ENCODE results near the gene FNIP1.
"Not testable (repeated sequence)": the region's sequence is repeated elsewhere in the genome, so short reads cannot be mapped to it uniquely, and the experiment has no call there.

Gene FNIP1

DNA sequence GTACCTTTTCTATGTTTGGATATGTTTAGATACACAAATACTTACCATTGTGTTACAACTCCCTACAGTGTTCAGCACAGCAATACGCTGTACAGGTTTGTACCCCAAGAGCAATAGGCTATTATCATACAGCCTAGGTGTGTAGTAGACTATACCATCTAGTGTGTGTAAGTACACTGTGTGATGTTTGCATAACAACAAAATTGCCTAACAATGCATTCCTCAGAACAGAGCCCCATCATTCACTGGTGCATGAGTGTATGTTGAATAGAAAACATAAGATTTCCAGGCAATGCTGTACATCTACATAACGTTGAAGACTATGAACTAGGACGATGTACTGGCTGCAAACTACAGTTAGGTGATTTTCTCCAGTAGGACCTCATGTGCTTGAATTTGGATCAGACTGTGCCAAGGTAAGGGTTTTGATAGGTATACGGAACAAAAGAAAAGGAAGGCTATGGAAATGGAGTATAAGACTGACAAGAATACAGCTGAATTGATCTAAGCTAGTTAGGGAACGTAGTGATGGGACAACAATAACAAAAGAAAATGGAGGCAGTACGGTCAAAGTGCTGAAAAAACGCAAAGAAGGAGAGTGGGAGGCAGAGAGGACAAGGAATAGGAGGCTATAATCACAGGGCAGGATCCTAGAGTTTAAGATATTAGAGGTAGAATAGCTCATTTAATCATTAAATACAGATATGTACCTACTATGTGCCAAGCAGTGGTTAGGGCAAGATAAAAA is 46.9 kb downstream of the FNIP1 start:
- DNase-seq (ENCODE audit: low read depth), result no peak

DNA sequence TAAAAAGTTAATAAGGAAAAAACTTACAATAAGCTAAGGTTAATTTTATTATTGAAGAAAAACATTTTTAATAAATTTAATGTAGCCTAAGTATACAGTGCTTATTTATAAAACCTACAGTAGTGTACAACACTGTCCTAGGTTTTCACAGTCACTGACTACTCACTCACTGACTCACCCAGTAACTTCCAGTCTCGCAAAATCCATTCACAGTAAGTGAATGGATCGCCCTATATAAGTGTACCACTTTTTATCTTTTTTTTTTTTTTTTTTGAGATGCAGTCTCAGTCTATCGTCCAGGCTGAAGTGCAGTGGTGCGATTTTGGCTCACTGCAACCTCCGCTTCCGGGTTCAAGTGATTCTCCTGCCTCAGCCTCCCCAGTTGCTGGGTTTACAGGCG is 47.7 kb downstream of the FNIP1 start:
- DNase-seq (ENCODE audit: low read depth), result no peak

DNA sequence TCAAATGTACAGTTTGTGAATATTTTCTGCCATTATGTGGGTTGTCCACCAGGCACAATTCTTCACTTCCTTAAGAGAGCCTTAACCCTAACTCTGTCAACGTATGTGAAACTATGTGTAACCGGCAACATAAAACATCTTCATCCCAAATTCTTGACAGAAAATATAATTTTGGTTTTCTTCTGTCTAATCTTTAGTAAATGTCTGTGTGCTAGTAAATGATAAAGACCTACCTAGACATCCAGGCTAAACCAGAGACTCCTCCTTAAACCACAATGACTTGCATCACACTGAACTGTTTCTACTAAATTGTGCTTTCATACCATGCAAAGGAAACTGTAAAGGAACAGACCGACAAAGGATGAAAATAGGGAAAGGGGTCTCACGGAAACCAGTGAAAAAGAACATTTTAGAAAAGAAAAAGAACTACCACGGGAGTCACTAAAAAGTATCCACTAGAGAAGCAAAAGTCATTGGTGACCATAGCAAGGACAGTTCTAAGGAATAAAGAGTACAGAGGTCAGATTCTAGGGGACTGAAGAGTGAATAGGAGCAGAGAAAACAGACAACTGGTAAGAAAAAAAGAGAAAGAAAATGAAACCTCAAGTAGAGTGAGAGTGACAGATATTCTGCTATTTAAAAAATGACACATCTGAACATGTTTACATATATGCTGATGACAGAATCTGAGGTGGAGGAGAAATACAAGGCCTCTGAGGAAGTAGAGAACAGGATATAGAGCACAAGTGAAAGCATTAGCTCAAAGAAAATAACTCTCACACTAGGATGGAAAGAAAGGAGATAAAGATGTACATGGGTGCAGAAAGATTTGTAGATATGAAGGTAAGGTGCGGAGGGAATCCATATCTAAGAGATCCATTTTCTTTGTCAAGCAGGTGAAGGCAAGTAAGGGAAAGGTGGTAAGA is 49.4 kb downstream of the FNIP1 start:
- no peak for DNase-seq (ENCODE audit: low read depth)

DNA sequence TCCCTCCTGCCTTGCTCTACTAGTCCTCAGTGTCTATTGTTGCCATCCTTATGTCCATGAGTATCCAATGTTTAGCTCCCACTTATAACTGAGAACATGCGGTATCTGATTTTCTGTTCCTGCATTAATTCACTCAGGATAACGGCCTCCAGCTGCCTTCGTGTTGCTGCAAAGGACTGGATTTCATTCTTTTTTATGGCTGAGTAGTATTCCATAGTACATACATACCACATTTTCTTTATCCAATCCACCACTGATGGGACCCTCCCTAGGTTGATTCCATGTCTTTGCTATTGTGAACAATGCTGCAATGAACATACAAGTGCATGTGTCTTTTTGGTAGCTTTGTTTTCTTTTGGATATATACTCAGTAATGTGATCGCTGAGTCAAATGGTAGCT is 50.4 kb downstream of the FNIP1 start:
- no peak for DNase-seq (ENCODE audit: low read depth)

DNA sequence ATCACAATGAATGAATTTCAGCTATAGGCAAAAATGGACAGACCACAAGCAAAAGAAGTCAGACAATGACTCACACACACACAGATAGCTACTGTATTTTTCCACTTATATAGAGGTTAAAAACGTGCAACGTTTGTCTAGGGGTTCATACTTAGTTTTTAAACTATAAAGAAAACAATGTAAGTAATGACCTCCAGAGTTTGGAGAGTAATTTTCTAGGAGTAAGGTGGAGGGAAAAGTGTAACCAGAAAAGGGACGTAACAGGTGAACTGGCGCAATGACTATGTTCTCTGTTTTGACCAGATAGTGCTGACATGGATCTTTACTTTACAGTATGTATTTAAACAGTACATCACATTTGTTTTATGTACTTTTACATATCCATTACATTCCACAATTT is 51.1 kb downstream of the FNIP1 start:
- no peak for DNase-seq (ENCODE audit: low read depth)

DNA sequence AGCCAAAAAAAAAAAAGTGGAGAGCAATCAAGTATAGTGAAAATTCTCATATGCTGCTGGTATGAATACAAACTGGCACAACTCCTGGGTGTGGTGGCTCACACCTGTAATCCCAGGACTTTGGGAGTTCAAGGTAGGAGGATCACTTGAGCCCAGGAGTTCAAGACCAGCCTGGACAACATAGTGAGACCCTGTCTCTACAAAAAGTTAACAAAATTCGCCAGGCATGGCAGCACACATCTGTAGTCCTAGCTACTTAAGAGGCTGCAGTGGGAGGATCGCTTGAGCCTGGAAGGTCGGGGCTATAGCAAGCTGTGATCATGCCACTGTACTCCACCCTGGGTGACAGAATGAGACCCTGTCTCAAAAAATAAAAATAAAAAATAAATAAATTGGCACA is 51.7 kb downstream of the FNIP1 start:
- DNase-seq (ENCODE audit: low read depth), result no peak

DNA sequence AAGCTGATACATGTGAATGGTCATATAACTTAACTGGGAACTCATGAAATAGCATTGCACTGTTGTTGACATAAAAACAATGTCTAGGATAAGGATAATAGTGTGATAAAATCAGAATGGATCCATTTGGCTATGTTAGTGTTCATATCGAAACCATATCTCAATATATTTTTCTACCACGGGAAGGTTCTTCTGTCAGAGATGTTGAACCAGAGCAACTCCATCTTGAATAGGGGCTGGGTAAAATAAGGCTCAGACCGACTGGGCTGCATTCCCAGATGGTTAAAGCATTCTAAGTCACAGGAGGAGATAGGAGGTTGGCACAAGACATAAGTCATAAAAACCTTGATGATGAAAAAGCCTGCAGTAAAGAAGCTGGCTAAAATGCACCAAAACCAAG is 56.3 kb downstream of the FNIP1 start:
- no peak for DNase-seq (ENCODE audit: low read depth)

DNA sequence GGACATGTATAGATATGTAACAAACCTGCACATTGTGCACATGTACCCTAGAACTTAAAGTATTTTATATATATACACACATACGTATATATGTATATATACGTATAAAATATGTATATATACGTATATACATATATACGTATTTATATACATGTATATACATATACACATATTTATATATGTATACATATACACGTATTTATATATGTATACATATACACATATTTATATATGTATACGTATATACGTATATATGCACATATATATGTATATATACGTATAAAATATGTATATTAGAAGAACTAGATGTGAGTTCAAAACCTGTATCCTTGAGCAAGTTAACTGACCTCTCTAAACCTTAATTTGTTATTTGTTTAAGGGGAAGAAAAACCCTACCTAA is 61.4 kb downstream of the FNIP1 start:
- DNase-seq (ENCODE audit: low read depth), result no peak

DNA sequence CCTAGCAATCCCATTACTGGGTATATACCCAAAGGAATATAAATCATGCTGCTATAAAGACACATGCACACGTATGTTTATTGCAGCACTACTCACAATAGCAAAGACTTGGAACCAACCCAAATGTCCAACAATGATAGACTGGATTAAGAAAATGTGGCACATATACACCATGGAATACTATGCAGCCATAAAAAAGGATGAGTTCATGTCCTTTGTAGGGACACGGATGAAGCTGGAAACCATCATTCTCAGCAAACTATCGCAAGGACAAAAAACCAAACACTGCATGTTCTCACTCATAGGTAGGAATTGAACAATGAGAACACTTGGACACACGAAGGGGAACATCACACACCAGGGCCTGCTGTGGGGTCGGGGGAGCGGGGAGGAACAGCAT is 61.9 kb downstream of the FNIP1 start:
- DNase-seq (ENCODE audit: low read depth), result not testable (repeated sequence)

DNA sequence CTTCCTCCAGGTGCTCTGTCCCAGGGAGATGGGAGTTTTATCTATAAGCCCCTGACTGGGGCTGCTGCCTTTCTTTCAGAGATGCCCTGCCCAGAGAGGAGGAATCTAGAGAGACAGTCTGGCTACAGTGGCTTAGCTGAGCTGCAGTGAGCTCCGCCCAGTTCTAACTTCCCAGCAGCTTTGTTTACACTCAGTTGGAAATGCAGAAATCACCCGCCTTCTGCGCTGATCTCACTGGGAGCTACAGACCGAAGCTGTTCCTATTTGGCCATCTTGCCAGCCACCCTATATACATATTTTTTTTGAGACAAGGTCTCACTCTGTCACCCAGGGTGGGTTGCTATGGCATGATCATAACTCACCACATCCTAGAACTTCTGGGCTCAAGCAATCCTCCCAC is 67.5 kb downstream of the FNIP1 start:
- not testable (repeated sequence) for DNase-seq (ENCODE audit: low read depth)

DNA sequence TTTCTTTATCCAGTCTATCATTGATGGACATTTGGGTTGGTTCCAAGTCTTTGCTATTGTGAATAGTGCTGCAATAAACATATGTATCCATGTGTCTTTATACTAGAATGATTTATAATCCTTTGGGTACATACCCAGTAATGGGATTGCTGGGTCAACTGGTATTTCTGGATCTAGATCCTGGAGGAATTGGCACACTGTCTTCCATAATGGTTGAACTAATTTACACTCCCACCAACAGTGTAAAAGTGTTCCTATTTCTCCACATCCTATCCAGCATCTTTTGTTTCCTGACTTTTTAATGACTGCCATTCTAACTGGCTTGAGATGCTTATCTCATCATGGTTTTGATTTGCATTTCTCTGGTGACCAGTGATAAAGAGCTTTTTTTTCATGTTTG is 72.7 kb downstream of the FNIP1 start:
- DNase-seq (ENCODE audit: low read depth), result not testable (repeated sequence)

DNA sequence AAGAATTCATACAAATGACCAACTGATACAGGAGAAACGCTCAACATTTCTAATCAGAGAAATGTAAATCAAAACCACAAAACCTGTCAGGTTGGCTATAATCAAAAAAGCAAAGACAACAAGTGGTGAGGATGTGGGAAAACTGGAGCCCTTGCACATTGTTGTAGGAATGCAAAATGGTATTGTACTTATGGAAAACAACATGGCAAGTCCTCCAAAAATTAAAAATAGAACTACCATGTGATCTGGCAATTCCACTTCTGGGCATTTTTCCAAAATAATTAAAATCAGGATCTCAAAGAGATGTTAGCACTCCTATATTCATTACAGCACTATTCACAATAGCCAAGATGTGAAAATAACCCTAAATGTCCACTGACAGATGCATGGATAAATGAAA is 76.1 kb downstream of the FNIP1 start:
- peak; percentile 4 for DNase-seq (ENCODE audit: low read depth)

DNA sequence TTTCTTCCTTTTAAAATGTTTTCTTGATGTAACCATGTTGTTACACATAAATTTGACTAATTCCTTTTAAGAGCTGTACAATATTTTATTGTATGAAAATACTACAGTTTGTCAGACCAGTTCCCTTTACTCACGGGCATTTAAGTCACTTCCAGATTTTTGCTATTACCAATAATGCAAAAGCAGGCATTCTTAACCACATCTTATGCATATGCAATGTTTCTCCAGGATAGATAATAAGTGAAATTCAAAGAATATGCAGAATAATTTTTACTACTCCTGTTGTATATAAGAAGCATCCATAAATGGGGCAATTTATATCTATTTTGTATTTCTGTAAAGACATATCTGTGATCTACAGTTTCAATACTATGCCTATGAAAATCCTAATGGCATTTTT is 77.3 kb downstream of the FNIP1 start:
- no peak for DNase-seq (ENCODE audit: low read depth)

DNA sequence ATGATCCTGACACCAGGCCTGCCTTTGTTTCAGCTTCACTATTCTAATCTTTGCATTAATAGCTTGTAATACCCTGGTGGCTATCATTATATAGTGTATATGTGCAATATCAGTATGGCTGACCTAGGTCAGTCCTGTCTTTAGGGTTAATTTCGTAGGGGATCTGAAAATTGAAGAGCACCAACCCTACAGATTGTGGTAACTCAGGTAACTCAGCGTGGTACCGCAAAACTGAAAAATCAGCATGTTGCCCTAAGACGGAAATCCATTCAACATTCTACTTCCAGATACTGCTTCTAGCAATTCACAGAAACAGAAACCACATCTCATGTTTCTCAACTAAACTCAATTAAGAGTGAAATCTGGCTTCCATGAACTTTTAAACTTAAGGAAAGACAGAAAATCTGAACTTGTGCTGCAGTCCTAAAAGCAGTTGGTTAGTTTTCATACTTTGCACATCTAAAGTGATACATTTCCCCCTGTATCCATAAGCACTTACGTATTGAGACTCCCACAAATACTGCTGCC is 78.3 kb downstream of the FNIP1 start:
- DNase-seq (ENCODE audit: low read depth), result no peak

DNA sequence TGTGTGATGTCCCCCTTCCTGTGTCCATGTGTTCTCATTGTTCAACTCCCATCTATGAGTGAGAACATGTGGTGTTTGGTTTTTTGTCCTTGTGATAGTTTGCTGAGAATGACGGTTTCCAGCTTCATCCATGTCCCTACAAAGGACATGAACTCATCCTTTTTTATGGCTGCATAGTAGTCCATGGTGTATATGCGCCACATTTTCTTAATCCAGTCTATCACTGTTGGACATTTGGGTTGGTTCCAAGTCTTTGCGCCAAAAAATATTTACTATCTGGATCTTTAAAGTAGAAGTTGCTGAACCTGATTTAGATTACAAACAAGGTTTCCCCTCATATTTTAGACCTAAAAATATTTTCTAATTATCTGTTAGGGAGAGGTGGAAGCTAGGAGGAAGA is 79.7 kb downstream of the FNIP1 start:
- not testable (repeated sequence) for DNase-seq (ENCODE audit: low read depth)

DNA sequence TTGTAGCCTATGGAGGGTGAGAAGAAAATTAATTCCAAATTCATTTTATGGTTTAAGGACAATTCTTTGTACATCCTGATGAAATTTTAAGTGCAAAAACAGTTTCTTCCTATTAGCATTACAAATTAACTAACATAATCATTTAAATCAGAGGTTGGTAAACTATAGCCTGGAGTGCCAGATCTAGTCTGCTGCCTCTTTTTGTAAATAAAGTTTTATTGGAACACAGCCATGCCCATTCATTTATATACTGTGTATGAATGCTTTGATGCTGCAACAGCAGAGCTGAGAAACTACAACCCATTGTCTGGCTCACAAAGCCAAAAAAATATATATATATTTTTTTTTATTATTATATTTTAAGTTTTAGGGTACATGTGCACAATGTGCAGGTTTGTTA is 80.2 kb downstream of the FNIP1 start:
- DNase-seq (ENCODE audit: low read depth), result no peak

DNA sequence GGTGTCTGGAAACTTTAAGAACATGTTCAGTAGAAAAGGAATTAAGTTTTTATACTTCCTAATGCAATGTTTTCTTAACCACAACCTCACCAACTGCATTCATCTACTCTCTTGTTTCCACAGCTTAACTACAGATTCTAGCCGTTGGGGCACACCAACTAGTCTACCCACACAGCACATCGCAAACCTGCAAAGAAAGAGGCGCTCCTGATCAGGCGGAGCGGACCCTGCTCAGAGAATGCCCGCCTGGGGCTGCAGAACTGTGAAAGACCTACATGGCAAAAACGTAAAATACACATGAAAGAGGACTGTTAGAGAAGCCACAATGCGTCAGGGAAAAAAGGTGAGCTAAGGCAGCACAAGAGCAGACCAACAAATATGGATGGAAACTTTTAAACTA is 86.4 kb downstream of the FNIP1 start:
- DNase-seq (ENCODE audit: low read depth), result no peak

DNA sequence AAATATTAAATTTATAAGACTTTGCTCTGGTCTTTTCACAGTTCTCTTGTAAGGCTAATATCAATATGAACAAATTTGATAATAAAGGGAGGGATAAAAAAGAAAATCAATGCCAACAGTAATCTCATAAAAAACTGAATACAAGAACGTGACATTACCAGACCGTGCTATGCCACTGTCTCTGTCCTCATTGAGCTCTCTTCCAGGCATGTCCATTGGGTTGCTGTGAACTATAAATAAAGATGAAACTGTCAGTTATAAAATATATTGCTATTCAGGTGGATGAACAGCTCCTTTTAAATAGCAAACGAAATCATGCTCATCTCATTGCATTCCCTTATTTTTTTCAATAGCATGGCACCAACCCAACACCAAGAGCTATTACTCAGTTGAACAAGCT is 87.8 kb downstream of the FNIP1 start:
- DNase-seq (ENCODE audit: low read depth), result no peak

DNA sequence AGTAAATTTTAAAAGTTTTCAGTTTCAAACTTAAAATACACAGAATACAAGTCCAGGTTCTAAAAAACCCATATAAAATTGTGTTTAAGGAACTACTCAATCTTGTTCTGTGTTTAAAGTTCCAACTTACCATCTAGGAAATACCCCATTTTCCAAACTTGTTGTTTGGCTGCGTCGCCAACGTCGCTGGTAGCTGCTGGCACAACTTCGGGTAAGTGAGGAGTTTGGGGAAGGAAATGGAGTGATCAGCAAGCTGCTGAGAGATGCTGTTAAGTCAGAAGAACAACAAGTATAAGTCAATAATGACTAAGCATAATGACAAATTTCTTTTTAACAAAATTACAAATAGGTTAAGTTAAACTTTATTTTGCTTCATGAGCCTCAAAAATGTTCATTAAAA is 90.5 kb downstream of the FNIP1 start:
- no peak for DNase-seq (ENCODE audit: low read depth)

DNA sequence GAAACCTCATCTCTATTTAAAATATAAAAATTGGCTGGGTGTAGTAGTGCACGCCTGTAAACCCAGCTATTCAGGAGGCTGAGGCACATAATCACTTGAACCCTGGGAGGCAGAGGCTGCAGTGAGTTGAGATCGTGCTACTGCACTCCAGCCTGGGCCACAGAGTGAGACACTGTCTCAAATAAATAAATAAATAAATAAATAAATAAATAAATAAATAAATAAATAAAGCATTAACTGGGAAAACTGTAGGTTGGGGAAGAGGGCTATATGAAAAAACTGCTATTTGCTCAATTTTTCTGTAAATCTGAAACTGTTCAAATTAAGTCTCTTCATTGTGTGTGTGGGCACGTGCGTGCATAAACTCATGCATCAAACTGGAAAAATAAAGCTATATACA is 101.9 kb downstream of the FNIP1 start:
- no peak for DNase-seq (ENCODE audit: low read depth)

DNA sequence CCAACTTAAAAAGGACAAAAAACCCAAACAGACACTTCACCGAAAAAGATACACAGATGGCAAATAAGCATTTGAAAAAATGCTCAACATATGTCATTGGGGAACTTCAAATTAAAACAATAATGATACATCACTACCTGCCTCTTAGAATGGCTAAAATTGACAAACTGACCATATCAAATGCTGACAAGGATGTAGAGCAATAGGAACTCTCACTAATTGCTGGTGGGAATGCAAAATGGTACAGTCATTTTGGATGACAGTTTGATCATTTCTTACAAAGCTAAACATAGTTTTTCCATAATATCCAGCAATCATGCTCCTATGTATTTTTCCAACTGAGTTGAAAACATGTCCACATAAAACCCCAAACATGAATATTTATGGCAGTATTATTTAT is 102.9 kb downstream of the FNIP1 start:
- no peak for DNase-seq (ENCODE audit: low read depth)

DNA sequence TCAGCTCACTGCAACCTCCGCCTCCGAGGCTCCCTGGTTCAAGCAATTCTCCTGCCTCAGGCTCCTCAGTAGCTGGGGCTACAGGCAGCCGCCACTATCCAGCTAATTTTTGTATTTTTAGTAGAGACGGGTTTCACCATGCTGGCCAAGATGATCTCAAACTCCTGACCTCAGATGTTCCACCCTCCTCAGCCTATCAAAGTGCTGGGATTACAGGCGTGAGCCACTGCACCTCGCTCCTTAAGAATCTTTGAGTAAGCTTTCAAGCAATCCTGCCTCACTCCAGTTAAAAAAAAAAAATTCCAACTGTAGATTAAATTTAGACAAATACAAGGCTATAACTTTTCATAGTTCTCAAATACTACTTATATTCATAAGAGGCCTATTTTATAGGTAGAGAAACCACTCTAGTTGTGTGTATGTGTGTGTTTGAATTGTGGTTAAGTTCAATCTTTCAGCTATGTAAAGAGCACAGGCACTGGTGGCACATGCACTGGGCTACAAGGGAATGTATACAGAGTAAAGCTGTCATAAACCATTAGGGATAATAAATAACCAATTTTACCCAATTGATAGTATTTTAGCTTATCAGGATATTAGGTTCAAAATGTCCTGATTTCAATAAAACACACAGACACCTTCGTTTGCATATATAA is 111.2 kb downstream of the FNIP1 start:
- no peak for DNase-seq (ENCODE audit: low read depth)

DNA sequence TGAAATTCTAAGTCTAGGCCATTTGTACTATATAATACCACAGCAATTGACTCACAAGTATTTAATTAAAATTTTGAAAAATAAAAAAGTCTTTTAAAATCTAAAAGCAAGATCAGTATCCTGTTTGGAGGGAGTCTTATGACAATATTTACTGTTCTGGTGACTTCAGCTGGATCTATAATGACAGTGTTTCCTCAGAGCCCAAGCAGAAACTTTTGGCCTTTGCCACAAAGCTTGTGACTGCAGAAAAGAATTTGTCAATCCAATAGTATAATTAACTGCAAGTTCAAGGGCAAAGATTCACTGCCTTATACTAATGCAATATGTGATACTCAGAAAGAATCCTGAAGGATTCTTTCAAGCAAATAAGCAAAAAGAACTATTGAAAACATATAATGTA is 112.2 kb downstream of the FNIP1 start:
- no peak for DNase-seq (ENCODE audit: low read depth)
